HEK293T (cell line): Measurements from ENCODE around the gene KCNN2.

ENCODE experiments used
- CTCF ChIA-PET: fragments of 350-600 bp; formaldehyde crosslinking; extraction: SDS; loops from one replicate; lab custom pipeline; 2021; ENCODE audit warnings: antibody characterized with exemption, inconsistent platforms; lab: Yijun Ruan, JAX
- POLR2A ChIA-PET: fragments of 350-600 bp; formaldehyde crosslinking; extraction: SDS; loops from one replicate; lab custom pipeline; 2020; ENCODE audit warnings: antibody characterized with exemption, inconsistent platforms; lab: Yijun Ruan, JAX
- DNase-seq: peaks from one replicate; pipeline ENCODE4 v3.0.0; 2012; ENCODE audit warnings: mixed read lengths; ENCODE audit errors: extremely low spot score
- ARNT ChIP-seq: fragments of 450-650 bp; IDR thresholded peaks from 2 replicates; pipeline ENCODE4 v1.6.1; 2017; ENCODE audit warnings: mild to moderate bottlenecking
- BHLHE40 ChIP-seq: fragments of 450-650 bp; IDR thresholded peaks from 2 replicates; pipeline ENCODE4 v1.6.1; 2016; ENCODE audit warnings: mild to moderate bottlenecking, moderate library complexity, borderline replicate concordance
- CTBP1 ChIP-seq: fragments of 450-650 bp; IDR thresholded peaks from 2 replicates; pipeline ENCODE4 v1.6.1; 2016; ENCODE audit warnings: borderline replicate concordance
- ELF4 ChIP-seq: fragments of 450-650 bp; IDR thresholded peaks from 2 replicates; pipeline ENCODE4 v1.6.1; 2017; ENCODE audit warnings: antibody characterized with exemption
- FOXA1 ChIP-seq: fragments of 450-650 bp; IDR thresholded peaks from 2 replicates; pipeline ENCODE4 v1.6.1; 2016; ENCODE audit warnings: mild to moderate bottlenecking
- FOXK2 ChIP-seq: fragments of 450-650 bp; IDR thresholded peaks from 2 replicates; pipeline ENCODE4 v1.6.1; 2016; ENCODE audit warnings: mild to moderate bottlenecking
- FOXM1 ChIP-seq: fragments of 450-650 bp; IDR thresholded peaks from 2 replicates; pipeline ENCODE4 v1.6.1; 2017; ENCODE audit warnings: mild to moderate bottlenecking, borderline replicate concordance
- HDGF ChIP-seq: fragments of 450-650 bp; IDR thresholded peaks from 2 replicates; pipeline ENCODE4 v1.6.1; 2017; ENCODE audit warnings: antibody characterized with exemption, borderline replicate concordance
- L3MBTL2 ChIP-seq: fragments of 450-650 bp; conservative IDR thresholded peaks from 2 replicates; pipeline ENCODE4 v1.6.1; 2016; ENCODE audit warnings: mild to moderate bottlenecking
- LEF1 ChIP-seq: fragments of 450-650 bp; IDR thresholded peaks from 2 replicates; pipeline ENCODE4 v1.6.1; 2017; ENCODE audit warnings: mild to moderate bottlenecking, borderline replicate concordance
- NFRKB ChIP-seq: fragments of 450-650 bp; IDR thresholded peaks from 2 replicates; pipeline ENCODE4 v1.6.1; 2016; ENCODE audit warnings: mild to moderate bottlenecking, moderate library complexity
- PKNOX1 ChIP-seq: fragments of 450-650 bp; IDR thresholded peaks from 2 replicates; pipeline ENCODE4 v1.6.1; 2016
- SP1 ChIP-seq: fragments of 450-650 bp; IDR thresholded peaks from 2 replicates; pipeline ENCODE4 v1.6.1; 2017
- SUZ12 ChIP-seq: fragments of 450-650 bp; IDR thresholded peaks from 2 replicates; pipeline ENCODE4 v1.6.1; 2016; ENCODE audit warnings: mild to moderate bottlenecking
- TARDBP ChIP-seq: fragments of 450-650 bp; IDR thresholded peaks from 2 replicates; pipeline ENCODE4 v1.6.1; 2016
- ZNF384 ChIP-seq: fragments of 450-650 bp; IDR thresholded peaks from 2 replicates; pipeline ENCODE4 v1.6.1; 2016

Gene KCNN2

DNA sequence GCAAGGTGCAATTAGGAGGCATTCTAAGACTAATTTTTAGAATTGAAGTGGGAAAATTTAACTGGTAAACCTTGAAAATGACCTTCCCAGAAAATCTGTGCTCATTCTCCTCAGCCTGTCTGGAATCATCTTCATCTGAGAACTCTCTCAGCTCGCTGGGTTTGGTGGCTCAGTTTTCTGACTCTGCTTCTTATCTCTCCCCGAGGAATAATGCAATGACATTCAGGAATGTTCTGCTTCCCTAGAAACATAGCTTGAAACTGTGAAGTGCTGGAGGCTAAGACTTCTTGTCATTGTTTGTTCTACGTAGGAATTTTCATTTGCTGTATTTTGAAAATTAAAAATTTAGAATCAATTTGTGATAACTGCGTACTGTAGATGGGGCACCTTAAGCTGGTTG is 86.6 kb downstream of the KCNN2 start:
- DNase-seq: no peak
- POLR2A ChIA-PET: no interaction called here
- TF ChIP-seq FOXK2: no peak
- TF ChIP-seq L3MBTL2: no peak
- CTCF ChIA-PET: interaction anchor here (0.7 to 3.7 kb wide), 6 partner anchors 15 to 836 kb away, joined by 3 to 17 read pairs (median 3); no protein-coding TSS in a partner anchor

DNA sequence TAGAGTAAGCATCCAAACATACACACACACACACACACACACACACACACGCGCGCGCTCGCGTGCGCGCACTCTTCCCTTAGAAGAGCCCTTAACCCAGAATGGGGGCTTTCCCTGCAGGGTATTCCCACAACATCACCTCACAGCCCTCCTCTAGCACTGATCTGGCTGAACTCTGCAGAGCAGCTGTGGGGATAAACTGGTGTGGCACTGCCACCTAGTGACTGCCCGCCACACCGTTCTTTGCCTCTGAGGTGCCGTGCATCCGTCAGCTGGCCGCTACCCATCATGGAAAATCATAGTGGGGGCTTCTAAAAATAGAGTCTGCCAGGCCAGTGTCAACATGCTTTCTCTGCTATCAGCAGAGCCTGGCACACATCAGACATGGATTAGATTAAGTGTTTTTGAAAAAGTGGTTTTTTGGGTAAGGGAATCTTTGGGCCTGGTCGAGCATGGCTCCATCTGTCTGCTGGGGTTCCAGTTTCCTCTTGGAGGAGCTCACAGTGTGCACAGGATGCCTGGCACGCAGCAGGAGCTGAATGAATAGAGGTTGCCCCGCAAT is 88.1 kb downstream of the KCNN2 start:
- TF ChIP-seq FOXA1 (no peak), SUZ12 (no peak), L3MBTL2 (no peak), LEF1 (no peak), PKNOX1 (no peak), BHLHE40 (no peak), SP1 (no peak), TARDBP (no peak), HDGF (no peak), ARNT (no peak), FOXK2 (no peak)
- ChIA-PET CTCF (interaction anchor here (0.7 to 3.7 kb wide), 7 partner anchors 9 to 838 kb away, joined by 3 to 17 read pairs (median 4); partner anchors contain the start of gene KCNN2), POLR2A (no interaction called here)
- peak; percentile 68 for DNase-seq

DNA sequence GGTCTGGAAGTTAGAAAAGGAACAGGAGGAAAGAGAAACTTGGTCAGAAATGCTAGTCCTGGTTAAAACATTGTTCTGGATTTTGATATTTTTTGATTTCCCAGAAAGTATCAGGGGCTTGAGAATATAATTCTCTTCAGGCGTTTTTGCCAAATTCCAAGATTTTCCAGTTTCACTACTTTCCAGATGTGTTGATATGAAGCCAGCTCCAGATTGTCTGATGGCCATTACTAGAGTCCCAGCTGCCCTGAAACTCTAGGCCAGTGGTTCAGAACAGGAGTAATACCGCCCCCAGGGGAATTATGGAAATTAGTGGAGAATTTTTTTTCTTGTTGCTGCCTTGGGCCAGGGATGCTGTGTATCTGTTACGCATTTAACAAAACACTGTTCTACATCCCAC is 88.6 kb downstream of the KCNN2 start:
- CTCF ChIA-PET: interaction anchor here (0.7 to 3.7 kb wide), 7 partner anchors 9 to 838 kb away, joined by 3 to 17 read pairs (median 4); partner anchors contain the start of gene KCNN2
- DNase-seq: peak; percentile 9
- POLR2A ChIA-PET: no interaction called here
- TF ChIP-seq SUZ12 (no peak), FOXA1 (no peak), FOXM1 (no peak), ZNF384 (no peak)

- ChIA-PET CTCF (no interaction called here), POLR2A (no interaction called here)
- DNase-seq: no peak
- TF ChIP-seq SUZ12: no peak
- TF ChIP-seq CTBP1: no peak
- no peak for TF ChIP-seq ZNF384
- no peak for TF ChIP-seq SP1
- no peak for TF ChIP-seq LEF1
- TF ChIP-seq ELF4: no peak
- TF ChIP-seq PKNOX1: no peak
- TF ChIP-seq TARDBP: no peak
Measured at GRCh38 chr5:114458726-114459125, 96.9 kb downstream of the KCNN2 start.

- POLR2A ChIA-PET: no interaction called here
- DNase-seq: no peak
- CTCF ChIA-PET: interaction anchor here (0.9 to 1.3 kb wide), 2 partner anchors 20 to 773 kb away, joined by 3 to 4 read pairs; no protein-coding TSS in a partner anchor
- TF ChIP-seq TARDBP (no peak), ZNF384 (no peak), NFRKB (no peak), PKNOX1 (no peak), HDGF (no peak), FOXA1 (no peak)
Measured at GRCh38 chr5:114467171-114467570, 105.3 kb downstream of the KCNN2 start.

DNA sequence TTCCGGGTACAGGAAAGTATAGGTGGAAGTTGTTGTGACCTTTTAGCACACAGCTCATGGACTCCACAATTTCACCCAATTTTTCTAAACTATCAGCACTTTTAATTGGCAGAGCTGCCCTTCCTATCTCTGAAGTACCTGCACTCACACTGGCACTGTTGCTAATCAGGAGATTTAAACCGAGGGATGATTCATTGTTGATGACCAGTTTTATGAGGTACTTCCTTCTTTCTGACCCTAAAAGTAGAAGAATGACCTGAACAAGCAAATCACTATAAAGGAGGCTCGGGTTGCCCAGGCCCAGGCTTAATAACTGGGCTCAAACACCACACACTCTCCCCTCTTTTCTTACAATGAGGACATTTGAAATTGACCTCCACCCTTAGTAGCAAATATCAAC is 105.9 kb downstream of the KCNN2 start:
- DNase-seq: no peak
- TF ChIP-seq FOXK2 (no peak), HDGF (no peak), PKNOX1 (no peak), CTBP1 (no peak), ELF4 (no peak), FOXM1 (no peak), TARDBP (no peak), ARNT (no peak), NFRKB (no peak), SUZ12 (no peak), L3MBTL2 (no peak)
- CTCF ChIA-PET: interaction anchor here (0.6 to 1.3 kb wide), 2 partner anchors 20 to 106 kb away, joined by 4 read pairs; partner anchors contain the start of gene KCNN2
- POLR2A ChIA-PET: no interaction called here

GRCh38 chr5:114469372-114469771 is 107.5 kb downstream of the KCNN2 start:
- ChIA-PET POLR2A (no interaction called here), CTCF (no interaction called here)

More at GRCh38 chr5:114469372-114469771, 107.5 kb downstream of the KCNN2 start:
- no peak for DNase-seq
- TF ChIP-seq SP1 (no peak), ZNF384 (no peak), ELF4 (no peak), SUZ12 (no peak), ARNT (no peak), NFRKB (no peak), FOXK2 (no peak), TARDBP (no peak), LEF1 (no peak), PKNOX1 (no peak), HDGF (no peak), L3MBTL2 (no peak), BHLHE40 (no peak)
